ENCODE data around the gene TBC1D10B. TPM values are rescaled to one million over a fixed set of nuclear protein-coding genes. Genes with fewer than 3 reads are reported as not detected.

TBC1D10B gene
- total and polyA plus RNA-seq, 2 of the 8 experiments (the other 6 are each of a cell fraction or from before 2014, with no cell fraction given), result 15.4 to 28.6 TPM

- peaks cover 0 to 9% (median 8%) of the 10 kb centered on the region in 4 experiments; a peak in 5 of 7 replicates for H3K4me1 ChIP-seq (replicated peaks in 1 of 4; ENCODE audit: control insufficient read depth in 3 of 4, insufficient read depth in 4 of 4, low read length in 3 of 4)
- no peak within 1 kb of the TSS; a peak in 1 of 7 replicates for H3K9ac ChIP-seq (replicated peaks in 1 of 4; ENCODE audit: extremely low read depth in 1 of 4, low read depth in 3 of 4, low read length in 3 of 4)
- H3K18ac ChIP-seq (ENCODE audit: extremely low read depth, low read length), result no peak within 1 kb of the TSS
- H2BK15ac ChIP-seq (ENCODE audit: low read length), result no peak within 1 kb of the TSS
- POLR2A ChIA-PET (ENCODE audit: partially characterized antibody), result interaction anchor here (0.8 to 13.6 kb wide), 2 partner anchors 22 to 44 kb away, joined by 3 to 151 read pairs; partner anchors contain the start of gene ZNF48
- no peak within 1 kb of the TSS for H3K14ac ChIP-seq (ENCODE audit: insufficient read length)
- no peaks in the 10 kb centered on the region for H3K79me1 ChIP-seq (ENCODE audit: low read depth, low read length)
- DNase-seq (ENCODE audit: low read depth in 1 of 2, low spot score in 2 of 2), result no peak
- H3K56ac ChIP-seq (replicated peaks; ENCODE audit: insufficient read length, low read depth, low read length), result no peak within 1 kb of the TSS
- no peaks in the 10 kb centered on the region for H3K79me2 ChIP-seq (ENCODE audit: control insufficient read depth in 1 of 2, insufficient read depth in 2 of 2, low read length in 2 of 2)
- no peak within 1 kb of the TSS for H2BK120ac ChIP-seq (replicated peaks; ENCODE audit: low read depth, low read length)
- no peaks in the 10 kb centered on the region for H3K27me3 ChIP-seq (replicated peaks in 1 of 4; ENCODE audit: control insufficient read depth in 3 of 4, extremely low read depth in 1 of 4, insufficient read depth in 3 of 4, low read length in 3 of 4)
- H4K20me1 ChIP-seq (replicated peaks in 1 of 2; ENCODE audit: control insufficient read depth in 1 of 2, insufficient read depth in 2 of 2, low read length in 2 of 2), result no peaks in the 10 kb centered on the region
- no peak within 1 kb of the TSS for H4K5ac ChIP-seq (ENCODE audit: insufficient read length, low read depth, low read length)
- FAIRE-seq, result no peak
- H3K4me3 ChIP-seq (ENCODE audit: extremely low read depth in 1 of 4, insufficient read depth in 2 of 4, low read depth in 3 of 4, low read length in 4 of 4), result no peak within 1 kb of the TSS
- no peak within 1 kb of the TSS for H3K4ac ChIP-seq (replicated peaks; ENCODE audit: insufficient read length, low read depth, low read length)
- WGBS, 2 experiments (ENCODE audit: extremely low coverage in 1 of 2, insufficient coverage in 1 of 2, insufficient read length in 1 of 2, insufficient replicate concordance in 2 of 2, low coverage in 1 of 2, low lambda C conversion rate in 2 of 2, missing lambda C conversion rate in 1 of 2), result 86% methylated on average over 5 of the region's 6 CpGs; no CpG with 5 or more reads in 1 of the 2 experiments
- no peak within 1 kb of the TSS; a peak in 1 of 4 replicates for H3K4me2 ChIP-seq (ENCODE audit: insufficient read depth in 1 of 2, low read depth in 2 of 2, low read length in 2 of 2)
- no peak within 1 kb of the TSS for H2BK20ac ChIP-seq (ENCODE audit: low read length)
- H2AFZ ChIP-seq (ENCODE audit: low read length), result no peak within 1 kb of the TSS
- H3K9me3 ChIP-seq (ENCODE audit: insufficient read depth in 2 of 2, low read depth in 1 of 2, low read length in 1 of 2), result no peaks in the 10 kb centered on the region
- H2BK5ac ChIP-seq (ENCODE audit: low read depth, low read length), result no peak within 1 kb of the TSS
- H3K36me3 ChIP-seq (ENCODE audit: control insufficient read depth in 2 of 4, insufficient read depth in 4 of 4, low read length in 3 of 4), result no peaks in the 10 kb centered on the region
- 0 out of 2 replicates have a peak within 1 kb of the TSS, but pooled peaks have one; percentile 9 for H2BK12ac ChIP-seq (ENCODE audit: low read depth, low read length)
- H3K27ac ChIP-seq (ENCODE audit: low read depth, low read length), result no peak within 1 kb of the TSS
- H4K8ac ChIP-seq (ENCODE audit: extremely low read depth, insufficient read depth, low read length), result peak within 1 kb of the TSS; percentile 40; the same call in 1 of the 2 replicates
- no peak within 1 kb of the TSS for H3K23ac ChIP-seq (ENCODE audit: insufficient read length)
- CTCF ChIA-PET (ENCODE audit: partially characterized antibody), result interaction anchor here (0.6 kb wide), 1 partner anchor 33 kb away, joined by 3 read pairs; the partner anchor contains the start of gene ZNF771
- no peak within 1 kb of the TSS for H2AK5ac ChIP-seq (ENCODE audit: low read depth, low read length)
- no peak within 1 kb of the TSS for H4K91ac ChIP-seq (replicated peaks; ENCODE audit: insufficient read length, low read length)
- H3K23me2 ChIP-seq (ENCODE audit: low read depth, low read length), result peaks cover 11% of the 10 kb centered on the region
- TF ChIP-seq POLR2AphosphoS5 (IDR thresholded peaks at IDR 0.05; ENCODE audit: low read depth, low read length) (no peak), BCL11A (IDR thresholded peaks at IDR 0.05; ENCODE audit: low read depth in 2 of 2, low read length in 2 of 2) (no peak), MAFK (IDR thresholded peaks at IDR 0.05; ENCODE audit: low read depth, low read length) (no peak), USF2 (IDR thresholded peaks at IDR 0.05; ENCODE audit: low read length) (no peak), RAD21 (IDR thresholded peaks at IDR 0.05 in 1 of 2, conservative IDR thresholded peaks at IDR 0.05 in 1 of 2; ENCODE audit: low read depth in 2 of 2, low read length in 2 of 2) (no peak), ASH2L (IDR thresholded peaks at IDR 0.05; ENCODE audit: low read length) (no peak), CREB1 (IDR thresholded peaks at IDR 0.05) (no peak), KDM1A (IDR thresholded peaks at IDR 0.05; ENCODE audit: borderline replicate concordance, low read length) (no peak), CEBPB (IDR thresholded peaks at IDR 0.05; ENCODE audit: low read depth, low read length) (no peak), MAX (IDR thresholded peaks at IDR 0.05) (no peak), HDAC6 (IDR thresholded peaks at IDR 0.05; ENCODE audit: low read depth, low read length) (no peak), SAP30 (IDR thresholded peaks at IDR 0.05; ENCODE audit: insufficient read depth, insufficient replicate concordance, low read length) (no peak), BRCA1 (IDR thresholded peaks at IDR 0.05; ENCODE audit: low read depth, low read length) (no peak)
These were observed 4.2 kb upstream of the TBC1D10B start, which contains the start of gene MYL11 for GRCh38 chr16:30374538-30374937. MYL11 (plus strand) TSS chr16:30374802; CDS start chr16:30374858, 56 bp downstream.
